ENCODE data around the gene RASGRP2. TPM values are rescaled to one million over a fixed set of nuclear protein-coding genes. Genes with fewer than 3 reads are reported as not detected.

The RASGRP2 gene
- total RNA-seq = 0.06 and 0.44 TPM in 2 replicates

GRCh38 chr11:64743591-64744543 is at the start of gene RASGRP2:
RASGRP2 (minus strand) TSS chr11:64744142; CDS start chr11:64742866, 1,276 bp downstream.

GRCh38 chr11:64778473-64779298 is 34.7 kb upstream of the RASGRP2 start, which contains the start of gene SF1:
SF1 (minus strand) TSS chr11:64778542; CDS start chr11:64778392, 150 bp downstream.

GRCh38 chr11:64759722-64760719 is 16.1 kb upstream of the RASGRP2 start, which contains the start of gene PYGM:
PYGM (minus strand) TSS chr11:64759974; CDS start chr11:64759898, 76 bp downstream.

GRCh38 chr11:64723117-64723906 is 20.6 kb downstream of the RASGRP2 start, which contains the start of gene NRXN2:
NRXN2 (minus strand) TSS chr11:64723197; CDS start chr11:64713699, 9,498 bp downstream.

Other genes starting within 250 kb of the RASGRP2 start
- gene SLC22A11, start 188.2 kb downstream of the RASGRP2 start, total RNA-seq = 0.12 and 0.20 TPM in 2 replicates
- gene SLC22A12, start 152.9 kb downstream of the RASGRP2 start, total RNA-seq = not detected in 2 replicates
- gene NRXN2, start 20.9 kb downstream of the RASGRP2 start, total RNA-seq = 15.3 and 15.9 TPM in 2 replicates
- gene PYGM, start 15.8 kb upstream of the RASGRP2 start, total RNA-seq = 2.7 and 3.0 TPM in 2 replicates
- gene SF1, start 34.4 kb upstream of the RASGRP2 start, total RNA-seq = 156 and 167 TPM in 2 replicates
- gene MAP4K2, start 59.1 kb upstream of the RASGRP2 start, total RNA-seq = 2.4 and 3.3 TPM in 2 replicates
- gene MEN1, start 66.4 kb upstream of the RASGRP2 start, total RNA-seq = 21.8 and 22.0 TPM in 2 replicates
- 0.05 and 0.06 TPM in 2 replicates for gene CDC42BPG, start 100.5 kb upstream of the RASGRP2 start, total RNA-seq
- gene EHD1, start 134.5 kb upstream of the RASGRP2 start, total RNA-seq = 38.2 and 40.1 TPM in 2 replicates
- gene ATG2A, start 173.1 kb upstream of the RASGRP2 start, total RNA-seq = 22.7 and 24.6 TPM in 2 replicates
- gene PPP2R5B, start 180.5 kb upstream of the RASGRP2 start, total RNA-seq = 13.1 and 14.1 TPM in 2 replicates
- gene GPHA2, start 191.8 kb upstream of the RASGRP2 start, total RNA-seq = not detected in 2 replicates
- gene MAJIN, start 228.0 kb upstream of the RASGRP2 start, total RNA-seq = not detected in 2 replicates

Measured in cardiac ventricle fibroblast (primary cell).